SK-N-SH treated with all-trans-retinoic acid at 6 μM for 48 hours (cell line): Measurements from ENCODE around the gene PLTP.

Experiments used
- ISL1 ChIP-seq: fragments of 250-450 bp; sonication (Bioruptor Pico); IDR thresholded peaks from 2 replicates; pipeline ENCODE4 v2.1.2; 2022; ENCODE audit warnings: mild to moderate bottlenecking, moderate library complexity
- PPARA ChIP-seq: fragments of 250-450 bp; sonication (Bioruptor Pico); IDR thresholded peaks from 2 replicates; pipeline ENCODE4 v1.5.0; 2020; ENCODE audit warnings: mild to moderate bottlenecking, borderline replicate concordance
- ZC3H10 ChIP-seq: fragments of 250-450 bp; sonication (Bioruptor Pico); IDR thresholded peaks from 2 replicates; pipeline ENCODE4 v1.5.1; 2021; ENCODE audit warnings: mild to moderate bottlenecking, moderate library complexity

GRCh38 chr20:45872626-45873025, 39.3 kb downstream of the PLTP start:
- no peak for TF ChIP-seq ISL1 (CRISPR knock-in tag)
- TF ChIP-seq PPARA (CRISPR knock-in tag): no peak
- TF ChIP-seq ZC3H10 (CRISPR knock-in tag): no peak
